GM12873 (cell line): Measurements from ENCODE around the gene GGT6.

Experiments used
- TF ChIP-seq, protein P1 (sequence below): IDR thresholded peaks from 2 replicates; pipeline ENCODE4 v1.5.1; 2012; ENCODE audit warnings: low read depth, mild to moderate bottlenecking, moderate library complexity, low read length, control low read depth; ENCODE audit not compliant: insufficient read depth; ENCODE audit errors: missing control alignments

The GGT6 gene

DNA sequence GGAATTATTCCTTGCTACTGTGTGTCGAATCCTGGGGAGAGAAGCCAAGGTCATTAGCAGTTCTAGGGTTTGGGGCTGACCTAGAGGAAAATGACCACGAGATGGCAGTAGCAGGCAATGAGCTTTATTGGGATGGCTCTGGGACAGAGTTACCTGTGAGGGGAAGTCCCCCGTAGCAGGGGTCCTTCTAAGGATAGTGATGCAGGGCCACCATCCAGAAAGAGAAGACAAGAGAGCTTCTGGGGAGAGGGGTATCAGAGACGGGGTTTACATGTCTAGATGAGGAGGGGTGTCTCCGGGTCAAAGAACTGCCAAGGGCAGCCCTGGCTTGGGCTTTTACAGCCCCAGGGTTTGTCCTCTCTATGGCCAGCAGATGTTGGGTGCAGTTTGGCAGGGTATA is 6.4 kb upstream of the GGT6 start:
- TF ChIP-seq, protein P1, sequence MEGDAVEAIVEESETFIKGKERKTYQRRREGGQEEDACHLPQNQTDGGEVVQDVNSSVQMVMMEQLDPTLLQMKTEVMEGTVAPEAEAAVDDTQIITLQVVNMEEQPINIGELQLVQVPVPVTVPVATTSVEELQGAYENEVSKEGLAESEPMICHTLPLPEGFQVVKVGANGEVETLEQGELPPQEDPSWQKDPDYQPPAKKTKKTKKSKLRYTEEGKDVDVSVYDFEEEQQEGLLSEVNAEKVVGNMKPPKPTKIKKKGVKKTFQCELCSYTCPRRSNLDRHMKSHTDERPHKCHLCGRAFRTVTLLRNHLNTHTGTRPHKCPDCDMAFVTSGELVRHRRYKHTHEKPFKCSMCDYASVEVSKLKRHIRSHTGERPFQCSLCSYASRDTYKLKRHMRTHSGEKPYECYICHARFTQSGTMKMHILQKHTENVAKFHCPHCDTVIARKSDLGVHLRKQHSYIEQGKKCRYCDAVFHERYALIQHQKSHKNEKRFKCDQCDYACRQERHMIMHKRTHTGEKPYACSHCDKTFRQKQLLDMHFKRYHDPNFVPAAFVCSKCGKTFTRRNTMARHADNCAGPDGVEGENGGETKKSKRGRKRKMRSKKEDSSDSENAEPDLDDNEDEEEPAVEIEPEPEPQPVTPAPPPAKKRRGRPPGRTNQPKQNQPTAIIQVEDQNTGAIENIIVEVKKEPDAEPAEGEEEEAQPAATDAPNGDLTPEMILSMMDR = peak; percentile 78

DNA sequence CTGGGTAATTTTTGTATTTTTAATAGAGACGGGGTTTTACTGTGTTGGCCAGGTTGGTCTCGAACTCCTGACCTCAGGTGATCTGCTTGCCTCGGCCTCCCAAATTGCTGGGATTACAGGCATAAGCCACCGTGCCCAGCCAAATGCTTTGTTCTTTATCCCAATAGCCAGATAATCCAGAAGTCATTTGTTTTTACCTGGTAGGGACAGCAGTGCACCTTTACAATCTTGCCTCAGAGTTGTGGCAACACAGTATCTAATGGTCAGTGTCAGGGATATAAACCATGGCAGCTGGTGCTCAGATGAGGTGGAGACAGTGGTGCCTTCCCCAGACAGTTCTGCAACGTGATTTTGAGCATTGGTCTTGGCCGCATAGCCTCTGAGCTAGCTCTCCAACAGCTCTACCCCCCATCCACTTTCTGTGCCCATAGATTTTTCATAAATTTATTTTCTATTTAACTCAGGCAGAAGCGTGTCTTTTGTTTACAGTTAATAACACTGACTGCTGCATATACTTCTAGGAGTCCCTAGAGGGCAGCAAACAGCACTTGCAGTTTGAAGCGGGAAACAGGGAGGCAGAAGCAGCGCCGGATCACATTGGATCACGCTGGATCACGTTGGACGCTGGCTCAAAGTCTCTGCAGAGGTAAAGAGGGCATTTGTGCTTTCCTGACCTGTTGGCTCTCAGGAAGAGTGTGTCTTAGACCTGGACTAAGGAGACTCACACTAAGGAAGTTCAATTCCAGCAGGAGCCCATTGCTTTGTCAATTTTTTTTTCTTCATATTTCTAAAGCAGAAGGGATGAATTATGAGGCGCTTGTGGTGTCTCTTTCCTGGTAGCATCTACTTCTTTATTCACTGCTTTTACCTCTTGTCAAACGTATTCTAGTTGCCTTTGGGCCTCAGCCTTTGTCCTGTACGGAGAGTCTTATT is 5.1 kb upstream of the GGT6 start:
- TF ChIP-seq, protein P1 = peak; percentile 84

DNA sequence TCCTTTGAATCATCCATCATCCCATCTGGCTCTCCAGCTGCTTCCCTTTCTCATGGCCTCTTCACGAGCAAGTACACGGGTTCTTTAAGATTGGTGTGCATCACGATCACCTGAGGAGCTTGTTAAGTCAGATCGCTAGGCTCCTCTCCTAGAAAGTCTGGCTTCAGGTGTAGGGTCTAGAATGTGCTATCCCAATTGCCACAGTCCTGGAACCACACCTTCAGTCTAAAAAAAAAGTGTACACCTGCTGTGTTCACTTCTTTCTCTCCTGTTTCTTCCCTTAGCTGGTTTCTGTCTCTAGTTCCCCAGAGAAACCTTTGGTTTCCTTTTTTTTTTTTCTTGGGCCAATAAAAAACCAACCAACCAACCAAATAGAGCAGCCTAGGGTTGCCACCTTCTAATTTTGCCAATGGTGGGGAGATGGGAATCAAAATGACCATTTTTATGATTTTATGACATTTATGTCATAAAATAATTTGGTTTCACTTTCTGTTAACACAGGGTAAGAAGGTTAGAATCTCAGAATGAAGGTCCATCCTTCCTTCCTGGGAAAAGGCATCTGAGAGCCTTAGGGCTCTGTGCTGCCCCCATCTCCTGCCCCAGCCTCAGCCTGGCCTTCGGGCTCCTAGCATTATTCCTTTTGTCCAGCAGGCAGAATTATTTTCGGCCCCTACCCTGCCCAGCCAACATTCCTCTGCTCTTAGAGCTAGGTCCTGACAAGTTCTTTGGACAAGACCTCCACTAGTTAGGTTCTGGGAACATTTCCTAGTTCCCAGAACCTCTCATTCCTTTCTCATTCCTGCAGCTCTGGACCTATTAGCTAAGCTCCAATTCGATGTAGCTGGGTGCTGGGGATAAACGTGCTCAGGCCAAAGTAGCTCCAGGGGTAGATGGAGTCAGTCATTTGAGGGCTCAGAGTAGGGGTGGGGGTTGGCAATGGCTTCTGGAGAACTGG is 1.9 kb upstream of the GGT6 start:
- TF ChIP-seq, protein P1 = no peak

DNA sequence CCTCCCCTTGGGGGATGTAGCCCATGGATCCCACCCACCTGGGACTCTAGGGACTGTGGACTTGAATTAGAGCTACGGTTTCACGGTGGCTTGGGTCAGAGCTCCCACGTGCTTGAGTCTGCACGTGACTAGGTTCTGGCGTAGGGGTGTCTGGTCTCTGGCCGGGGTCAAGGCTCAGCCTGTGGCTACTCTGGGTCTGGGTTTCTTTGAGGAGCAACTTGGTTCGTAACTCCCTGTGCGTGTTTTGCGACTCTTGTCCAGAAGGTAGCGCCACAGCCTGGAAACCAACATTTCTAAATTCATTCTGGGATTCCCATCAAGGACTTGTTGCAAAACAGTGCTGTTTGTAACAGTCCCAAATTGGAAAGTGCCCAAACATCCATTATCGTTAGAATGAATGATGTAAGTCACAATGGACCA is 470 bp upstream of the GGT6 start:
- TF ChIP-seq, protein P1 = no peak

DNA sequence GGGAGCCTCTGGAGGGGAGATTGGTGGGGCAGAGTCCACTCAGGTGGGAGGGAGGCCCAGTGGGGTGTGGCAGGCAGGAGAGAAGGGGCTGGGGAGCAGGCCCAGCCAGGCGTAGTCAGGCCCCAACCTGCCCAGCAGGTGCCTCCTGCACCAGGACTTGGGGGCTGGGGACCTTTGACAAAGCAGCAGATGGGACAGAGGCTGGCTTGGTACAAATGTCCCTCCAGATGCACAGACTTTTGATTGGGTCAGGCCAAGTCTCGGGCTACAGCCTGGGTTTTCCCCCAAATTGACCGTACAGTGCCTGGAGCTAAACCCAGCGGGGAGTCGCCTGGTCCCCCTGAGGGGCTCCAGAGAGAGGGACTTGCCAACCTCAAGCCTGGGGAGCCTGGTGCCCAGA is 411 bp downstream of the GGT6 start:
- TF ChIP-seq, protein P1 = no peak

DNA sequence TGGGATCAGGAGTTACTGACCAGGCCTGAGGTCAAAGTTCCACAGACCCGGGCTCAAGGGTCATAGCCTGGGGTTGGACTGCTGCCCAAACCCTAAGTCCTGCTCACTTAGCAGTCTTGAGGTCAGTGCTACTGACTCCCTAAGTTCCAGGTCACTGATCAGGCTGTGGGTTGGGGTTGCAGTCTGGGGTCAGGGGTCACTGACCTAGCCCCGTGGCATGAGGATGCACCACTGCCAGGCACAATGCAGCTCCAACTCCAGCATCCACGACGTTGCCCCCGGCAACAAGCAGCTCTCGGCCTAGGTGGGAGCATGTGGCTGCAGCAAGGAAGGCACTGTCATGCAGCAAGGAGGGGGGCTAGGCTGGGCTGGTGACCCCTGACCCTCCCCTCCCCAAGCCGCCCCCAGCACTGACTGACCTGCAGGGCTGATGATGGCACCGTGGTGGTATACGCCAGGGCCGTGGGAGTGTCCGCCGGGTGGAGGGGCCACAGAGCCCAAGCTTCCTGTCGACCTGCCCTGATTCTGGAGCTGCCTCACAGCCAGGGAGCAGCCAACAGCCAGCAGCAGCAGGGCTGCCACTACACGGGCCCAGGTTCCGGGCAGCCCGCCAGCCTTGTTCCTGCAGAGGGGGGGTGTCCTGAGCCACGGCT is 1.1 kb downstream of the GGT6 start:
- TF ChIP-seq, protein P1 = no peak
